Dedifferentiated amniotic fluid mesenchymal stem cell (primary cell): Measurements from ENCODE around the gene EBI3.
"Not testable (repeated sequence)": the region's sequence is repeated elsewhere in the genome, so short reads cannot be mapped to it uniquely, and the experiment has no call there.

Source experiments
- DNase-seq: peaks from one replicate; pipeline ENCODE4 v3.0.0-alpha.2; 2016; ENCODE audit errors: extremely low spot score

The EBI3 gene

GRCh38 chr19:4229179-4229931 lies at the start of gene EBI3:
EBI3 (plus strand) TSS chr19:4229523; CDS start chr19:4229551, 28 bp downstream.
- DNase-seq: no peak

GRCh38 chr19:4181053-4181508 lies 48.2 kb upstream of the EBI3 start:
- DNase-seq: no peak

GRCh38 chr19:4182084-4182810 lies 47.1 kb upstream of the EBI3 start, which contains the start of the genes ANKRD24 and SIRT6:
ANKRD24 (plus strand) TSS chr19:4182689; CDS start chr19:4186426, 3,737 bp downstream.
SIRT6 (minus strand) TSS chr19:4182563; CDS start chr19:4182539, 24 bp downstream.
- peak; percentile 93 for DNase-seq

GRCh38 chr19:4183967-4184717 lies 45.2 kb upstream of the EBI3 start:
- no peak for DNase-seq

GRCh38 chr19:4184718-4185352 lies 44.5 kb upstream of the EBI3 start:
- DNase-seq: no peak

- DNase-seq: no peak
These were observed 43.8 kb upstream of the EBI3 start for GRCh38 chr19:4185413-4186086.

- DNase-seq: peak; percentile 67
These were observed 43.0 kb upstream of the EBI3 start for GRCh38 chr19:4186087-4186993.

- DNase-seq: no peak
These were observed 41.8 kb upstream of the EBI3 start for GRCh38 chr19:4187313-4188122.

- no peak for DNase-seq
These were observed 39.7 kb upstream of the EBI3 start for GRCh38 chr19:4189641-4190040.

- DNase-seq: not testable (repeated sequence)
These were observed 36.8 kb upstream of the EBI3 start for GRCh38 chr19:4192537-4192936.

- DNase-seq: no peak
These were observed 35.0 kb upstream of the EBI3 start for GRCh38 chr19:4194353-4194752.

- no peak for DNase-seq
These were observed 33.3 kb upstream of the EBI3 start for GRCh38 chr19:4196009-4196408.

GRCh38 chr19:4196587-4197148 lies 32.7 kb upstream of the EBI3 start:
- DNase-seq: no peak

GRCh38 chr19:4197228-4197624 lies 32.1 kb upstream of the EBI3 start:
- no peak for DNase-seq

GRCh38 chr19:4197625-4198466 lies 31.5 kb upstream of the EBI3 start:
- DNase-seq: no peak

GRCh38 chr19:4198467-4199126 lies 30.7 kb upstream of the EBI3 start:
- no peak for DNase-seq

- DNase-seq: no peak
These were observed 29.5 kb upstream of the EBI3 start for GRCh38 chr19:4199699-4200293.
